Panc1 (cell line): ENCODE results near the gene POC1B.

ENCODE experiments used
- POLR2AphosphoS5 ChIP-seq: IDR thresholded peaks from 2 replicates; pipeline ENCODE4 v1.6.1; 2012; ENCODE audit warnings: mild to moderate bottlenecking, low read depth, low read length, moderate library complexity
- SIN3A ChIP-seq: IDR thresholded peaks from 2 replicates; pipeline ENCODE4 v1.6.1; 2012; ENCODE audit warnings: low read depth, mild to moderate bottlenecking, low read length, moderate library complexity, borderline replicate concordance; ENCODE audit not compliant: insufficient read depth
- TCF7L2 ChIP-seq: IDR thresholded peaks from 2 replicates; pipeline ENCODE4 v1.6.1; 2011; ENCODE audit warnings: mild to moderate bottlenecking, low read depth, low read length, inconsistent platforms
- TF ChIP-seq, protein P1 (sequence below): fragments of 450-650 bp; IDR thresholded peaks from 2 replicates; pipeline ENCODE4 v1.5.1; 2017; ENCODE audit warnings: mild to moderate bottlenecking
- TF ChIP-seq, protein P2 (sequence below), 2 experiments: IDR thresholded peaks; 2 replicates each; pipeline ENCODE4 v1.6.1; 2011 to 2012; ENCODE audit warnings: low read depth in 2 of 2, control low read depth in 1 of 2, low read length in 1 of 2, mild to moderate bottlenecking in 1 of 2, moderate library complexity in 1 of 2; ENCODE audit not compliant: insufficient read depth in 1 of 2

- TF ChIP-seq, protein P1, sequence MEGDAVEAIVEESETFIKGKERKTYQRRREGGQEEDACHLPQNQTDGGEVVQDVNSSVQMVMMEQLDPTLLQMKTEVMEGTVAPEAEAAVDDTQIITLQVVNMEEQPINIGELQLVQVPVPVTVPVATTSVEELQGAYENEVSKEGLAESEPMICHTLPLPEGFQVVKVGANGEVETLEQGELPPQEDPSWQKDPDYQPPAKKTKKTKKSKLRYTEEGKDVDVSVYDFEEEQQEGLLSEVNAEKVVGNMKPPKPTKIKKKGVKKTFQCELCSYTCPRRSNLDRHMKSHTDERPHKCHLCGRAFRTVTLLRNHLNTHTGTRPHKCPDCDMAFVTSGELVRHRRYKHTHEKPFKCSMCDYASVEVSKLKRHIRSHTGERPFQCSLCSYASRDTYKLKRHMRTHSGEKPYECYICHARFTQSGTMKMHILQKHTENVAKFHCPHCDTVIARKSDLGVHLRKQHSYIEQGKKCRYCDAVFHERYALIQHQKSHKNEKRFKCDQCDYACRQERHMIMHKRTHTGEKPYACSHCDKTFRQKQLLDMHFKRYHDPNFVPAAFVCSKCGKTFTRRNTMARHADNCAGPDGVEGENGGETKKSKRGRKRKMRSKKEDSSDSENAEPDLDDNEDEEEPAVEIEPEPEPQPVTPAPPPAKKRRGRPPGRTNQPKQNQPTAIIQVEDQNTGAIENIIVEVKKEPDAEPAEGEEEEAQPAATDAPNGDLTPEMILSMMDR = no peak
- TF ChIP-seq TCF7L2 = no peak
- no peak for TF ChIP-seq POLR2AphosphoS5
- TF ChIP-seq, protein P2, sequence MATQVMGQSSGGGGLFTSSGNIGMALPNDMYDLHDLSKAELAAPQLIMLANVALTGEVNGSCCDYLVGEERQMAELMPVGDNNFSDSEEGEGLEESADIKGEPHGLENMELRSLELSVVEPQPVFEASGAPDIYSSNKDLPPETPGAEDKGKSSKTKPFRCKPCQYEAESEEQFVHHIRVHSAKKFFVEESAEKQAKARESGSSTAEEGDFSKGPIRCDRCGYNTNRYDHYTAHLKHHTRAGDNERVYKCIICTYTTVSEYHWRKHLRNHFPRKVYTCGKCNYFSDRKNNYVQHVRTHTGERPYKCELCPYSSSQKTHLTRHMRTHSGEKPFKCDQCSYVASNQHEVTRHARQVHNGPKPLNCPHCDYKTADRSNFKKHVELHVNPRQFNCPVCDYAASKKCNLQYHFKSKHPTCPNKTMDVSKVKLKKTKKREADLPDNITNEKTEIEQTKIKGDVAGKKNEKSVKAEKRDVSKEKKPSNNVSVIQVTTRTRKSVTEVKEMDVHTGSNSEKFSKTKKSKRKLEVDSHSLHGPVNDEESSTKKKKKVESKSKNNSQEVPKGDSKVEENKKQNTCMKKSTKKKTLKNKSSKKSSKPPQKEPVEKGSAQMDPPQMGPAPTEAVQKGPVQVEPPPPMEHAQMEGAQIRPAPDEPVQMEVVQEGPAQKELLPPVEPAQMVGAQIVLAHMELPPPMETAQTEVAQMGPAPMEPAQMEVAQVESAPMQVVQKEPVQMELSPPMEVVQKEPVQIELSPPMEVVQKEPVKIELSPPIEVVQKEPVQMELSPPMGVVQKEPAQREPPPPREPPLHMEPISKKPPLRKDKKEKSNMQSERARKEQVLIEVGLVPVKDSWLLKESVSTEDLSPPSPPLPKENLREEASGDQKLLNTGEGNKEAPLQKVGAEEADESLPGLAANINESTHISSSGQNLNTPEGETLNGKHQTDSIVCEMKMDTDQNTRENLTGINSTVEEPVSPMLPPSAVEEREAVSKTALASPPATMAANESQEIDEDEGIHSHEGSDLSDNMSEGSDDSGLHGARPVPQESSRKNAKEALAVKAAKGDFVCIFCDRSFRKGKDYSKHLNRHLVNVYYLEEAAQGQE (IDR thresholded peaks at IDR 0.05; ENCODE audit: insufficient read depth in 1 of 2, low read depth in 2 of 2, low read length in 1 of 2) = no peak
- TF ChIP-seq SIN3A = no peak
Measured at GRCh38 chr12:89575374-89575773, 49.5 kb upstream of the POC1B start.
